Epithelial cell of umbilical artery (primary cell): ENCODE data around the gene CACNG1. TPM values are rescaled to one million over a fixed set of nuclear protein-coding genes. Genes with fewer than 3 reads are reported as not detected.

ENCODE experiments used
- total RNA-seq: library from RNA; depleted of rRNA; stranded (reverse); fragments of >200 nt; gene quantifications from 2 replicates; pipeline ENCODE4 v1.2.3, GENCODE V29; 2014

CACNG1 gene, protein sequence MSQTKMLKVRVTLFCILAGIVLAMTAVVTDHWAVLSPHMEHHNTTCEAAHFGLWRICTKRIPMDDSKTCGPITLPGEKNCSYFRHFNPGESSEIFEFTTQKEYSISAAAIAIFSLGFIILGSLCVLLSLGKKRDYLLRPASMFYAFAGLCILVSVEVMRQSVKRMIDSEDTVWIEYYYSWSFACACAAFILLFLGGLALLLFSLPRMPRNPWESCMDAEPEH
- total RNA-seq: not detected in 2 replicates

DNA sequence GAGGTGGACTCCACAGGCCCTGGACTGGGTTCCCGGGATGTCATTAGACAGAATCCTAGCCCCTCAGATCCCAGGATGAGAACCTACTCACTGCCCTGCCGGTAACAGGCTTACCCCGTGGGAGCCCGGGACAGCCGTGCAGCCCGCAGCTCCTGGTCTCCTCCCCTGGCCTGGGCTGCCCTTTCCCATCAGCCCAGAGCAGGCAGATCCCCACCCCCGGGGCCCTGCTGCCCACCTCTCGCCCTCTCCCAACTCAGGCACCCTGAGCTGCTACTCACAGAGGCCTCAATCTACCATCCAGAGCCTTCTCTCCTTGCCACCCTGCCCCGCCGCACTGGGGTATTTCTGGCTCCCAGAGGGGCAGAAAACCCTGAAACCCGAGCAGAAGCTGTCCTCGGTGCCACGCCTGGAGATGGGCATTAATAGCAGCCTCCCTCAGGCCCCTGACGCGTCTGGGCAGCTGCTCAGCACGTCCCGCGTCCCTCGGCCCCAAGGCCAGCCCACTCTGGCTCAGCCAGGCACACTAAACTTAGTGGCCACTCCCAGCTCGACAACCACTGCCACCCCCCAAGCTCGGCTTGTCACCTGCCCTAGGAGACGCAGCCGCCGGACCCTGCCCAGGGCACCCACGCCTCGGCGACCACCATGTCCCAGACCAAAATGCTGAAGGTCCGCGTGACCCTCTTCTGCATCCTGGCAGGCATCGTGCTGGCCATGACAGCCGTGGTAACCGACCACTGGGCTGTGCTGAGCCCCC, at the start of gene CACNG1:
Gene CACNG1 (plus strand): TSS at position 539 of the 757 bp plus-strand sequence. CDS start 107 bp downstream, at position 646.

Other genes starting within 250 kb of the CACNG1 start
- gene CACNG5, start 209.4 kb upstream of the CACNG1 start, total RNA-seq: not detected in 2 replicates
- not detected in 2 replicates for gene CACNG4, start 79.8 kb upstream of the CACNG1 start, total RNA-seq
- gene HELZ, start 200.6 kb downstream of the CACNG1 start, total RNA-seq: 48.6 and 52.6 TPM in 2 replicates